Astrocyte of the cerebellum (primary cell): ENCODE measurements around the gene WNT11.

Experiments used
- DNase-seq: peaks from one replicate; pipeline ENCODE4 v3.0.0-alpha.2; 2011; ENCODE audit warnings: low read depth
- H3K4me3 ChIP-seq: 2 replicates; pipeline ENCODE4 v1.5.1; 2011; ENCODE audit warnings: mild to moderate bottlenecking, low read depth, low read length, moderate library complexity
- in situ Hi-C: cut with HindIII; loops from 2 replicates; pipeline ENCODE4 v1.10.0; 2017; ENCODE audit warnings: low sequenced_read_pairs
- TF ChIP-seq, protein P1 (sequence below): IDR thresholded peaks from 2 replicates; pipeline ENCODE4 v1.5.1; 2012; ENCODE audit warnings: low read length, low read depth, moderate library complexity, mild to moderate bottlenecking; ENCODE audit errors: missing control alignments

Gene WNT11

DNA sequence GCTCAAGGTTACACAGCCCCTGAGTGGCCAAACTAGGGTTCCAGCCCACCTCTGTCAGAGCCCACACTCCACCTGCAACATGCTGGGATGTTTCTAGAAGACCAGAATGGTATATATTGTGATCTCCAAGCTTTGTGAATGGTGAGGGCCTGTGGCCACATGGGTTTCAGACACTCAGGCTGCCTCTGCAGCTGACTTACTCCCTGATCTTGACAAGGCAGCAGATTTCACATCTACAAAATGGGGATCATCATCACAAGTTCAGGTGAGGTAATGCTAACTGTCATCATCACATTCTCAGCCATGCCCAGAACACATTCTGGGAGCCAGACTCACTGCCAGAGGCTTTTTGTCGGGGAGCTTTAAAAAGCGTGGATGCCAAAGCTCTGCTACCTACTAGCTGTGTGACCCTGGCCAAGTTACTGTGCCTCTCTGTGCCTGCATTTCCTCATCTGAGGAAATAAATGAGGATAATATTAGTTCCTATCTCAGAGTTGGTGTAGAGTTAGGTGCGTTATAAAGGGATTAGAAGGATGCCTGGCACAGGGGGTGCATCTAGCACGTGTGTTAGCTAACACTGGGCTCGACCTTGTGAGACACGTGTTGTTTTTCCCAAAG is 24.9 kb upstream of the WNT11 start:
- in situ Hi-C loops, result loop anchor here (25.0 kb wide), 1 partner anchor 281 kb away; no protein-coding TSS in a partner anchor
- TF ChIP-seq, protein P1, sequence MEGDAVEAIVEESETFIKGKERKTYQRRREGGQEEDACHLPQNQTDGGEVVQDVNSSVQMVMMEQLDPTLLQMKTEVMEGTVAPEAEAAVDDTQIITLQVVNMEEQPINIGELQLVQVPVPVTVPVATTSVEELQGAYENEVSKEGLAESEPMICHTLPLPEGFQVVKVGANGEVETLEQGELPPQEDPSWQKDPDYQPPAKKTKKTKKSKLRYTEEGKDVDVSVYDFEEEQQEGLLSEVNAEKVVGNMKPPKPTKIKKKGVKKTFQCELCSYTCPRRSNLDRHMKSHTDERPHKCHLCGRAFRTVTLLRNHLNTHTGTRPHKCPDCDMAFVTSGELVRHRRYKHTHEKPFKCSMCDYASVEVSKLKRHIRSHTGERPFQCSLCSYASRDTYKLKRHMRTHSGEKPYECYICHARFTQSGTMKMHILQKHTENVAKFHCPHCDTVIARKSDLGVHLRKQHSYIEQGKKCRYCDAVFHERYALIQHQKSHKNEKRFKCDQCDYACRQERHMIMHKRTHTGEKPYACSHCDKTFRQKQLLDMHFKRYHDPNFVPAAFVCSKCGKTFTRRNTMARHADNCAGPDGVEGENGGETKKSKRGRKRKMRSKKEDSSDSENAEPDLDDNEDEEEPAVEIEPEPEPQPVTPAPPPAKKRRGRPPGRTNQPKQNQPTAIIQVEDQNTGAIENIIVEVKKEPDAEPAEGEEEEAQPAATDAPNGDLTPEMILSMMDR, result no peak
- H3K4me3 ChIP-seq, result no peak overlapping the region

DNA sequence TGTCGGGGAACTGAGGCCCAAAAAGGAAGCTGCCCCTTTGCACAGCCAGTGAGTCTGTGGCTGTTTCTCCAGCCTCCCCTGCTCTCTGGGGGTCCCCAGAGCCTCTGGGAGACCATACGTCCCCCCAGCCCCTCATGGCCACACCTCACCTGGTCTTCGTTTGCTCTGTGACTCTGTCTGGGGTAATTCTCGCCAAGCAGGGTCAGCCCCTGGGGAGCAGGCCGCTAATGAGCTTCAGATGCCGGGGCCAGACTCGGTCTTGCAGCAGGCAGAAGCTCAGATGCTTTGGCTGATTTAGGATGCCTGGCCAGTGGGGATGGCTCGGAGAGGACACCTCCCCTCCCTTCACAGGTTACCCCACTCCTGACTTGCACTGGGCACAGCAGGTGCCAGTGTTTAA is 24.1 kb upstream of the WNT11 start:
- no peak for DNase-seq
- in situ Hi-C loops, result loop anchor here (25.0 kb wide), 1 partner anchor 282 kb away; no protein-coding TSS in a partner anchor
- TF ChIP-seq, protein P1, result no peak
- no peak overlapping the region for H3K4me3 ChIP-seq

More for the DNA sequence above, 24.9 kb upstream of the WNT11 start:
- DNase-seq, result no peak

DNA sequence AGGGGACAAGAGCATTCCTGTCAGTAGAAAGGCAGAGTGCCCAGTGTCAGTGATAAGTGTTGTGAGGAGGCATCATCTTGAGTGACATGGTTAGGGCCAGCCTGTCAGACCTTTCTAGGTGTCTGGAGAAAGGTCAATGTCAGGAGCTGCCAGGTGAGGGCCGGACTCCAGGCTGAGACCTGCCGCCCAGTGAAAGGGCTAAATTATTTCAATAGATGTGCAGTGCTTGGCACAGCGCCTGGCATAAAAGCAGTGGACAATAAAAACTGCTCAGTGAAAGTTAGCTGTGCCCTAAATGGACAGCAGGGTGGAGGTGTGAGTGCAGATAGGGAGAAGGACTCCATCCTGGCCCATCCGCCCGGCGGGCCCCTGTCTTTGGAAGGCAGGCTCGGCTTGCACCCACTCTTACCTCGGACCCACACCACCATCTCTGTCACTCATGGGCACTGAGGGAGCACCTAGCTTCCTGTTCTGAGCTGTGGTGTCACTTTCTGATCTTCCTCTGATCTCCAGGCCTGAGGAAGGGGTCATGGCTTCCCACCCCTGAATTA is 23.5 kb upstream of the WNT11 start:
- in situ Hi-C loops, result loop anchor here (25.0 kb wide), 1 partner anchor 283 kb away; no protein-coding TSS in a partner anchor

DNA sequence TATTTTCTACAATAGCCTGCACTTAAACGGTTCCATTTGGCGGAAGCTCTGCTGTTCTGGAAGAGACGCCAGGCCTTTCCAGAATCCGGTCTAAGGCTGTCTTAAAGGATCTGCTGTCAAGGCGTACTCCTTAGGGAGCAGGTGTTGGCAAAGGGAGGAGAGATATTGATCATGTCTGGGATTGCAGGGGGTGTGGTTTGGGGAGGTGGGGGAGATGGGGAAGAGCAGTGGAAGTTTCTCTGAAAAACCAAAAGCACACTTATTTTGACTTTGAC is 22.5 kb upstream of the WNT11 start:
- in situ Hi-C loops, result loop anchor here (25.0 kb wide), 1 partner anchor 283 kb away; no protein-coding TSS in a partner anchor
- TF ChIP-seq, protein P1, result no peak
- H3K4me3 ChIP-seq, result no peak overlapping the region
- DNase-seq, result no peak

More for the DNA sequence above, 23.5 kb upstream of the WNT11 start:
- TF ChIP-seq, protein P1, result no peak
- H3K4me3 ChIP-seq, result no peak overlapping the region
- no peak for DNase-seq

DNA sequence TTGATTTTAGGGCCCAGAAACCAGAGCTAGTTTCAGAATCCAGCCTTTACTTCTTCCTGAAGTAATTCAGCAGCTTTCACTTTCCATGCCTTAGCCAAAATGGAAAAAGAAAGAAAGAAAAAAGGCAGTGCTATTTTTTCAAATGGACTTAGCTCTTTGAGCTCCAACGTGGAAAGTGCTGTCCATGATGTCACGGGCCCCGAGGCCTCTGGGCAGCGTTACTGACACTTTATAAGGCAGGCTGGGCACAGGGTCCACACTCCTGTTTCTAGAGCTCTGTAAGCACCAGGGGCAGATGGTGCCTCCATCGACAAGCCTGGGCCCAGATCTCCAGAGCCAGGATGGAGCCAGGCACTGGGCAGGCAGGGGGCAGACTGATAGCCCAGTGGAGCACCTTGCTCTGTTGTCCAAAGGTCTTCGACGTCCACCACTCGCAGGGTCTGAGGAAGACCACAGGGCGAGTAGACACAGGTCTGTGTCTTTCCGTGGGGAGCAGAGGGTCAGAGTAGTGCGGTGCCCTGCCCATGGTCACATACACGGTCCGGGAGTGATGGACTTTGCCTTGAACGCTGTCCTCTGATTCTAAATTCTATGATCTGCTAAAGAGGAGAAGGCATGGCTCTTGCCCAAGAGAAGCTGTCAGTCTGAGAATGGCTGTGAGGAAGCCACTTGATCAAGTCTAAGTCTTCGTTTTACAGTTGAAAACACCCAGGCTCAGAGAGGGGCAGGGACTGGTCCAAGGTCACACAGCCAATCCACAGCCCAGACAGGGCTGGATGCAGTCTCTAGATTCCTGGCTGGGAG is 22.0 kb upstream of the WNT11 start:
- in situ Hi-C loops, result loop anchor here (25.0 kb wide), 1 partner anchor 284 kb away; no protein-coding TSS in a partner anchor
- TF ChIP-seq, protein P1, result no peak
- H3K4me3 ChIP-seq, result no peak overlapping the region
- no peak for DNase-seq

DNA sequence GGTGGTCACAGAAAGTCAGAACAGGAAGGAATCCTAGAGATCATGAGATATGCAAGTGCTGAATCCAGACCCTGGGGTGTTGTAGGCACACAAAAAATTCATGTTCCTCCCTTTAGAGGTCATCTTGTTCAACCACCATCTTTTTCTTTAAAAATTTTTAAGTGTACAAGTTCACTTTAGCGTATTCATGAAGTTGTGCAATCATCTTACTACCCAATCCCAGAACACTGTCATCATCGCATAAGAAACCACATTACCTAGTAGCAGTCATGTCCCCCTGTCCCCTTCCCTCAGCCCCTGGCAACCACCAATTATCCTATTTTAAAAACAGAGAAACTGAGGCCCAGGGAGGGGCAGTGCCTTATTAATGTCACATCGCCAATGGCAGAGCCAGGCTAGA is 20.3 kb upstream of the WNT11 start:
- in situ Hi-C loops, result loop anchor here (25.0 kb wide), 1 partner anchor 286 kb away; no protein-coding TSS in a partner anchor
- no peak for DNase-seq
- H3K4me3 ChIP-seq, result no peak overlapping the region
- TF ChIP-seq, protein P1, result no peak
